WI38 (cell line): Measurements from ENCODE around the gene PARD3.

Experiments used
- H3K4me3 ChIP-seq: 2 replicates; pipeline ENCODE4 v1.5.1; 2011; ENCODE audit warnings: low read depth, mild to moderate bottlenecking, control low read depth, low read length
- CTCF ChIP-seq: IDR thresholded peaks from 2 replicates; pipeline ENCODE4 v1.5.1; 2012; ENCODE audit warnings: low read depth, mild to moderate bottlenecking, control low read depth, low read length

PARD3 gene

GRCh38 chr10:34726862-34727261, 88.2 kb downstream of the PARD3 start:
- H3K4me3 ChIP-seq, result no peak overlapping the region
- TF ChIP-seq CTCF, result no peak

GRCh38 chr10:34723750-34724149, 91.3 kb downstream of the PARD3 start:
- TF ChIP-seq CTCF, result peak; percentile 34; the same call in 1 of the 2 replicates
- no peak overlapping the region for H3K4me3 ChIP-seq

GRCh38 chr10:34722404-34722803, 92.7 kb downstream of the PARD3 start:
- no peak for TF ChIP-seq CTCF
- H3K4me3 ChIP-seq, result no peak overlapping the region

- TF ChIP-seq CTCF, result no peak
- H3K4me3 ChIP-seq, result no peak overlapping the region
These were observed 93.8 kb downstream of the PARD3 start for GRCh38 chr10:34721208-34721840.

- TF ChIP-seq CTCF, result no peak
- H3K4me3 ChIP-seq, result no peak overlapping the region
These were observed 95.3 kb downstream of the PARD3 start for GRCh38 chr10:34719746-34720145.

- TF ChIP-seq CTCF, result no peak
- H3K4me3 ChIP-seq, result no peak overlapping the region
These were observed 95.8 kb downstream of the PARD3 start for GRCh38 chr10:34719328-34719727.

GRCh38 chr10:34717429-34717828, 97.7 kb downstream of the PARD3 start:
- no peak for TF ChIP-seq CTCF

More at GRCh38 chr10:34717429-34717828, 97.7 kb downstream of the PARD3 start:
- H3K4me3 ChIP-seq, result no peak overlapping the region
